Thoracic aorta (tissue), 2 donors: ENCODE data around the gene TRIM43. TPM values are rescaled to one million over a fixed set of nuclear protein-coding genes. Genes with fewer than 3 reads are reported as not detected.
"Not testable (repeated sequence)": the region's sequence is repeated elsewhere in the genome, so short reads cannot be mapped to it uniquely, and the experiment has no call there.

Experiments
- ATAC-seq: fragments of 150-250 bp; one replicate; pipeline ENCODE4 v1.8.0; 2017; ENCODE audit warnings: low read depth; ENCODE audit not compliant: insufficient number of reproducible peaks, low FRiP score
- DNase-seq: peaks from one replicate; pipeline ENCODE4 v3.0.0-alpha.2; 2020; ENCODE audit warnings: low spot score
- H3K27ac ChIP-seq, 2 donors: fragments of 200-600 bp; sonication (generic); 1 replicate in 1 of 2; 2 replicates in 1 of 2; pipeline ENCODE4 v1.5.1; 2016; ENCODE audit warnings: mild to moderate bottlenecking in 2 of 2, moderate library complexity in 2 of 2
- H3K27me3 ChIP-seq: fragments of 200-600 bp; sonication (generic); replicated peaks from 2 replicates; pipeline ENCODE4 v1.6.0; 2016; ENCODE audit warnings: mild to moderate bottlenecking; ENCODE audit not compliant: insufficient read depth
- H3K36me3 ChIP-seq: fragments of 200-600 bp; sonication (generic); one replicate; pipeline ENCODE4 v1.5.1; 2016
- H3K4me1 ChIP-seq, 2 donors: fragments of 200-600 bp; sonication (generic); 1 replicate in 1 of 2; 2 replicates in 1 of 2; pipeline versions ENCODE4 v1.5.1 to v1.6.0; 2016; ENCODE audit warnings: low read depth in 2 of 2, mild to moderate bottlenecking in 1 of 2; ENCODE audit not compliant: control insufficient read depth in 1 of 2
- H3K4me3 ChIP-seq: fragments of 200-600 bp; sonication (generic); 2 replicates; pipeline ENCODE4 v1.5.1; 2016; ENCODE audit warnings: mild to moderate bottlenecking
- H3K9me3 ChIP-seq: fragments of 200-600 bp; sonication (generic); 2 replicates; pipeline ENCODE4 v1.5.1; 2016
- CTCF ChIP-seq: fragments of 200-600 bp; sonication (generic); IDR thresholded peaks from one replicate; pipeline ENCODE4 v1.5.1; 2019; ENCODE audit warnings: antibody characterized with exemption
- total RNA-seq, 2 donors: library from RNA; depleted of rRNA; stranded (reverse); fragments of >200 nt; gene quantifications; one replicate each; pipeline versions ENCODE4 v1.1.0 to v1.2.3, GENCODE V29; 2016

TRIM43 gene
- total RNA-seq: not detected

- ATAC-seq, H3K27ac ChIP-seq, H3K4me3 ChIP-seq, H3K4me1 ChIP-seq, H3K27me3 ChIP-seq, DNase-seq, H3K9me3 ChIP-seq, H3K36me3 ChIP-seq: not testable (repeated sequence)
Observed at GRCh38 chr2:95591701-95592100, at the start of gene TRIM43. Gene TRIM43 (plus strand): TSS chr2:95592001. CDS start chr2:95594024, 2,023 bp downstream.

- H3K4me1 ChIP-seq: no peaks in the 10 kb centered on the region
- no peaks in the 10 kb centered on the region for H3K9me3 ChIP-seq
- H3K36me3 ChIP-seq: no peaks in the 10 kb centered on the region
- no peak for ATAC-seq
- H3K4me3 ChIP-seq: no peak overlapping the region
- no peak for TF ChIP-seq CTCF
- no peak for DNase-seq
- H3K27me3 ChIP-seq: no peaks in the 10 kb centered on the region
- no peak overlapping the region for H3K27ac ChIP-seq
Observed at GRCh38 chr2:95551055-95551568, 40.7 kb upstream of the TRIM43 start.

GRCh38 chr2:95552911-95553310, 38.9 kb upstream of the TRIM43 start:
- ATAC-seq (no peak), DNase-seq (no peak)
- H3K27ac ChIP-seq: no peak overlapping the region
- no peak for TF ChIP-seq CTCF
- no peak overlapping the region for H3K4me3 ChIP-seq
- no peaks in the 10 kb centered on the region for H3K9me3 ChIP-seq
- H3K27me3 ChIP-seq: no peaks in the 10 kb centered on the region
- no peaks in the 10 kb centered on the region for H3K36me3 ChIP-seq
- H3K4me1 ChIP-seq: no peaks in the 10 kb centered on the region

GRCh38 chr2:95569170-95569569, 22.6 kb upstream of the TRIM43 start:
- no peaks in the 10 kb centered on the region for H3K9me3 ChIP-seq
- H3K4me1 ChIP-seq: no peaks in the 10 kb centered on the region
- no peak overlapping the region for H3K4me3 ChIP-seq
- no peaks in the 10 kb centered on the region for H3K36me3 ChIP-seq
- no peak overlapping the region for H3K27ac ChIP-seq
- ATAC-seq: no peak
- TF ChIP-seq CTCF: no peak
- H3K27me3 ChIP-seq: no peaks in the 10 kb centered on the region
- no peak for DNase-seq

GRCh38 chr2:95573866-95574265, 17.9 kb upstream of the TRIM43 start:
- Histone ChIP-seq H3K4me1 (no peaks in the 10 kb centered on the region), H3K9me3 (no peaks in the 10 kb centered on the region), H3K27ac (no peak overlapping the region), H3K27me3 (no peaks in the 10 kb centered on the region), H3K36me3 (no peaks in the 10 kb centered on the region), H3K4me3 (no peak overlapping the region)
- DNase-seq (no peak), ATAC-seq (no peak)
- TF ChIP-seq CTCF: no peak

GRCh38 chr2:95574506-95574905, 17.3 kb upstream of the TRIM43 start:
- Histone ChIP-seq H3K27me3 (no peaks in the 10 kb centered on the region), H3K27ac (no peak overlapping the region), H3K4me3 (no peak overlapping the region), H3K36me3 (no peaks in the 10 kb centered on the region), H3K9me3 (no peaks in the 10 kb centered on the region), H3K4me1 (no peaks in the 10 kb centered on the region)
- no peak for TF ChIP-seq CTCF
- no peak for ATAC-seq
- DNase-seq: no peak
